Parathyroid adenoma (tissue), 2 donors: ENCODE results near the gene TIMM44.
"Not testable (repeated sequence)": the region's sequence is repeated elsewhere in the genome, so short reads cannot be mapped to it uniquely, and the experiment has no call there.

Experiments used
- H2AFZ ChIP-seq: fragments of 300-600 bp; sonication (generic); one replicate; pipeline ENCODE4 v1.7.0; 2017; ENCODE audit warnings: antibody characterized with exemption, mild to moderate bottlenecking
- H3K27ac ChIP-seq: fragments of 300-600 bp; sonication (generic); one replicate; pipeline ENCODE4 v1.7.0; 2017
- H3K27me3 ChIP-seq: fragments of 300-600 bp; sonication (generic); one replicate; pipeline ENCODE4 v1.7.0; 2017; ENCODE audit warnings: low read length; ENCODE audit not compliant: control insufficient read depth, insufficient read depth
- H3K36me3 ChIP-seq: fragments of 300-600 bp; sonication (generic); one replicate; pipeline ENCODE4 v1.7.0; 2017; ENCODE audit warnings: low read length; ENCODE audit not compliant: control insufficient read depth, insufficient read depth
- H3K4me1 ChIP-seq: fragments of 300-600 bp; sonication (generic); one replicate; pipeline ENCODE4 v1.7.0; 2017; ENCODE audit warnings: control low read depth
- H3K4me2 ChIP-seq: fragments of 300-600 bp; sonication (generic); one replicate; pipeline ENCODE4 v1.7.0; 2017; ENCODE audit warnings: low read length
- H3K4me3 ChIP-seq: fragments of 300-600 bp; sonication (generic); one replicate; pipeline ENCODE4 v1.7.0; 2017; ENCODE audit warnings: low read depth, low read length
- H3K79me2 ChIP-seq: fragments of 300-600 bp; sonication (generic); one replicate; pipeline ENCODE4 v1.7.0; 2017; ENCODE audit warnings: control low read depth
- H3K9ac ChIP-seq: fragments of 300-600 bp; sonication (generic); one replicate; pipeline ENCODE4 v1.7.0; 2017; ENCODE audit warnings: mild to moderate bottlenecking
- H3K9me3 ChIP-seq: fragments of 300-600 bp; sonication (generic); one replicate; pipeline ENCODE4 v1.7.0; 2017; ENCODE audit warnings: low read length; ENCODE audit not compliant: control insufficient read depth
- TF ChIP-seq, protein P1 (sequence below): fragments of 300-600 bp; sonication (generic); IDR thresholded peaks from one replicate; pipeline ENCODE4 v1.7.0; 2017; ENCODE audit warnings: antibody characterized with exemption, mild to moderate bottlenecking
- donor health status: primary hyperparathyroidism.

TIMM44 gene

DNA sequence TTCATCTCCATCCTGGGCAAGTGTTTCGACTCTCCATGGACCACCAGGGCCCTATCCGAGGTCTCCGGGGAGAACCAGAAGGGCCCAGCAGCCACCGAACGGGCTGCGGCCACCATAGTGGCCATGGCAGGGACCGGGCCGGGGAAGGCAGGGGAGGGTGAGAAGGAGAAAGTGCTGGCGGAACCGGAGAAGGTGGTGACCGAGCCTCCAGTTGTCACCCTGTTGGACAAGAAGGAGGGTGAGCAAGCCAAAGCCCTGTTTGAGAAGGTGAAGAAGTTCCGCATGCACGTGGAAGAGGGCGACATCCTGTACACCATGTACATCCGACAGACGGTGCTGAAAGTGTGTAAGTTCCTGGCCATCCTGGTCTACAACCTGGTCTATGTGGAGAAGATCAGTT is 44.5 kb downstream of the TIMM44 start:
- Histone ChIP-seq H3K27ac (no peak overlapping the region), H3K4me3 (no peak overlapping the region), H3K4me2 (no peak overlapping the region), H3K9me3 (no peaks in the 10 kb centered on the region), H3K4me1 (peaks cover 7% of the 10 kb centered on the region), H3K9ac (no peak overlapping the region), H3K79me2 (no peaks in the 10 kb centered on the region), H2AFZ (no peak overlapping the region), H3K36me3 (no peaks in the 10 kb centered on the region), H3K27me3 (no peaks in the 10 kb centered on the region)
- TF ChIP-seq, protein P1, sequence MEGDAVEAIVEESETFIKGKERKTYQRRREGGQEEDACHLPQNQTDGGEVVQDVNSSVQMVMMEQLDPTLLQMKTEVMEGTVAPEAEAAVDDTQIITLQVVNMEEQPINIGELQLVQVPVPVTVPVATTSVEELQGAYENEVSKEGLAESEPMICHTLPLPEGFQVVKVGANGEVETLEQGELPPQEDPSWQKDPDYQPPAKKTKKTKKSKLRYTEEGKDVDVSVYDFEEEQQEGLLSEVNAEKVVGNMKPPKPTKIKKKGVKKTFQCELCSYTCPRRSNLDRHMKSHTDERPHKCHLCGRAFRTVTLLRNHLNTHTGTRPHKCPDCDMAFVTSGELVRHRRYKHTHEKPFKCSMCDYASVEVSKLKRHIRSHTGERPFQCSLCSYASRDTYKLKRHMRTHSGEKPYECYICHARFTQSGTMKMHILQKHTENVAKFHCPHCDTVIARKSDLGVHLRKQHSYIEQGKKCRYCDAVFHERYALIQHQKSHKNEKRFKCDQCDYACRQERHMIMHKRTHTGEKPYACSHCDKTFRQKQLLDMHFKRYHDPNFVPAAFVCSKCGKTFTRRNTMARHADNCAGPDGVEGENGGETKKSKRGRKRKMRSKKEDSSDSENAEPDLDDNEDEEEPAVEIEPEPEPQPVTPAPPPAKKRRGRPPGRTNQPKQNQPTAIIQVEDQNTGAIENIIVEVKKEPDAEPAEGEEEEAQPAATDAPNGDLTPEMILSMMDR, result no peak

DNA sequence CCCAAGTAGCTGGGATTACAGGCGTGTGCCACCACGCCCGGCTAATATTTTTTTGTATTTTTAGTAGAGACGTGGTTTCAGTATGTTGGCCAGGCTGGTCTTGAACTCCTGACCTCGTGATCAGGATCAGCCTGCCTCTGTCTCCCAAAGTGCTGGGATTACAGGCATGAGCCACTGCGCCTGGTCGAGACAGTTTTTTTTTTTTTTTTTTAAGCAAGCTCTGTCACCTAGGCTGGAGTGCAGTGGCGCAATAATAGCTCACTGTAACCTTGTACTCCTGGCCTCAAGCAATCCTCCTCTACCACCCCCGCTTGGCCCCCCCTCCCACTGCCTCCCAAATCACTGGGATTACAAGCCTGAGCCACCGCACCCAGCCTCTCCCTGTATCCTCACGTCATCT is 46.2 kb downstream of the TIMM44 start:
- no peaks in the 10 kb centered on the region for H3K79me2 ChIP-seq
- H3K9ac ChIP-seq, result no peak overlapping the region
- H3K27me3 ChIP-seq, result no peaks in the 10 kb centered on the region
- H3K9me3 ChIP-seq, result no peaks in the 10 kb centered on the region
- H3K27ac ChIP-seq, result no peak overlapping the region
- H3K4me2 ChIP-seq, result no peak overlapping the region
- TF ChIP-seq, protein P1, result no peak
- no peaks in the 10 kb centered on the region for H3K36me3 ChIP-seq
- H2AFZ ChIP-seq, result no peak overlapping the region
- H3K4me1 ChIP-seq, result no peaks in the 10 kb centered on the region
- no peak overlapping the region for H3K4me3 ChIP-seq

DNA sequence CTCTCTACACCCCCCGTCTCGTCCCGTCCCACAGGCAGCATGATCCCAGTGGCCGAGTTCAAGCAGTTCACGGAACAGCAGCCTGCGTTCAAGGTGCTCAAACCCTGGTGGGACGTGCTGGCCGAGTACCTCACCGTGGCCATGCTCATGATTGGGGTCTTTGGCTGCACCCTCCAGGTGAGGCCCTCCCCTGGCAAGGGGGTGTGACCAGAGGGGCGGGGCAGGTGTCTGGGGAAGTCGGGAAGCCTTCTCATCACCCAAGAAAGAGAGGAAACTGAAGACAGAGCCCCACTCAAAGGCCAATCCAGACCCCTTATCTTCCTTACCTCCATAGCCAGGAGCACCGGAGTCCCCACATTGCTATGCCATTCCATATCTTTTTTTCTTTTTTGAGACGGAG is 47.9 kb downstream of the TIMM44 start:
- Histone ChIP-seq H3K4me1 (no peaks in the 10 kb centered on the region), H3K27me3 (no peaks in the 10 kb centered on the region), H2AFZ (no peak overlapping the region), H3K79me2 (no peaks in the 10 kb centered on the region), H3K9me3 (no peaks in the 10 kb centered on the region), H3K9ac (no peak overlapping the region), H3K4me2 (no peak overlapping the region), H3K27ac (no peak overlapping the region), H3K36me3 (no peaks in the 10 kb centered on the region), H3K4me3 (no peak overlapping the region)
- TF ChIP-seq, protein P1, result no peak

DNA sequence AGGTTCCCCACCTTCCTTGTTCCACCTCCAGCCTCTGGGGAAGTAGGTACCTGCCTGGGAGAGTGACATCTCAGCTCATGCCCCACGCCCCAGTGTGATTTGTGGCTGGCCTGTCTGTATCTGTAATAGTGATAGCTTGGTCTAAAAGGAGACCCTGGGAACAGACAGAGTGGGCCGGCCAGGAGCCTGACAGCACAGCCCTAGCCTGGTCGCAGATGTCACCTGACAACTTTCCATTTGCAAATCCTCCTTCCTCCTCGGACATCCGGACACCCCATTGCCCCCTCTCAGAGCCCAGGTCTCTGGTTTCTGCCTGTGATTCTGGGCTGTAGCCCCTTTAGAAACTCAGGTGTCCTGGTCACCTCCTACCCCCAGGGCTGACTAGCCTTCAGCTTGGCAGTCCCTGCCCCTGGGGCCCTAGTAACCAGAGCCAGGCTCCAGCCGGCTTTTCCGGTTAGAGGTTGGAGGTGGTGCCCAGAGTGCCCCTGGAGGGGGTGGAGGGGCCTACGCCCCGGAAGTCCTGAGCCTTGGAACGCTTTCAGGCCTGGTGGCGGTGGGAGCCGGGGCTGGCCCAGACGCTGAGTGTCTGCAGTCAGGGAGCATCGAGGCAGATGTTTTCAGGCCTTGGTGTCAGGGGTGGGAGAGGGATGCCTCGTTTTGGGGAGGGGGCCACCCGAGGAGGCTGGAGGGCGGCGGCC is 48.7 kb downstream of the TIMM44 start:
- Histone ChIP-seq H3K27ac (no peak overlapping the region), H3K4me3 (no peak overlapping the region), H3K79me2 (no peaks in the 10 kb centered on the region), H3K27me3 (no peaks in the 10 kb centered on the region), H3K36me3 (no peaks in the 10 kb centered on the region), H3K9me3 (no peaks in the 10 kb centered on the region), H3K4me2 (no peak overlapping the region), H2AFZ (peak overlapping the region; percentile 5), H3K9ac (no peak overlapping the region), H3K4me1 (no peaks in the 10 kb centered on the region)
- TF ChIP-seq, protein P1, result no peak

DNA sequence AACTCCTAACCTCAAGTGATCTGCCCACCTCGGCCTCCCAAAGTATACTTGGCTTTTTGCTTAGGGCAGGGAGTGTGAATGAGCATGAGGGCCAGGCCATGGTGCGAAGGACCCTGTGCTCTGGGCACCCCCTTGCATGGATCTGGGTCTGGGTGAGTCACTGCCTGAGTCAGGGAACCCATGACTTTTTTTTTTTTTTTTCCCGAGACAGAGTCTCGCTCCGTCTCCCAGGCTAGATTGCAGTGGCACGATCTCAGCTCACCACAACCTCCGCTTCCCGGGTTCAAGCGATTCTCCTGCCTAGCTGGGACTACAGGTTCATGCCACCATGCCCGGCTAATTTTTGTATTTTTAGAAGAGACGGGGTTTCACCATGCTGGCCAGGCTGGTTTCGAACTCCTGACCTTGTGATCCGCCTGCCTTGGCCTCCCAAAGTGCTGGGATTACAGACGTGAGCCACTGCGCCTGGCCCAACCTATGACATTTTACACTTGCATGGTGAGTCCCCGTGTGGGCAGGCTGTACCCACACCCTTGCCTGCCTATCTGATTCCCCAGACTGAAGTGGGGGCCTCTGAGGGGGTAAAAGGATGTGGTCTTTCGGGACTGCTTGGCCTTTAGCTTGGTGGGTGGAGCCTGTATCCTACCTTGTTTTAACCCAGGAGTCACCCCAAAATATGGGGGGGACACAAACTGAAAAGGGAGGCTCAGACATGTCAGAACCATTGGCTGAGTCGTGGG is 49.9 kb downstream of the TIMM44 start:
- H3K36me3 ChIP-seq, result not testable (repeated sequence)

More for the DNA sequence above, 49.9 kb downstream of the TIMM44 start:
- H3K4me1 ChIP-seq, H3K4me2 ChIP-seq, H3K4me3 ChIP-seq, H3K27me3 ChIP-seq, H3K9me3 ChIP-seq, H3K9ac ChIP-seq, H3K79me2 ChIP-seq, H3K27ac ChIP-seq, H2AFZ ChIP-seq: not testable (repeated sequence)
